K562 (cell line): Measurements from ENCODE around the gene TBC1D12. TPM values are rescaled to one million over a fixed set of nuclear protein-coding genes. Genes with fewer than 3 reads are reported as not detected.

ENCODE experiments used
- ATAC-seq: fragments of 200-7000 bp; cut with Tn5 transposase; 3 replicates; pipeline ENCODE4 v1.9.1; 2020; ENCODE audit warnings: moderate library complexity
- BruUV-seq: library from RNA; stranded (reverse); fragments of 400-500 nt; replicated peaks from 2 replicates; lab custom pipeline; 2021; lab: Mats Ljungman, UMichigan
- CTCF ChIA-PET: fragments of 300-600 bp; formaldehyde crosslinking; extraction: SDS; loops from one replicate; lab custom pipeline; 2021; ENCODE audit warnings: low intra/inter-chr PET ratio; lab: Yijun Ruan, JAX
- POLR2A ChIA-PET: fragments of 300-600, 350-650 bp; sonication (Branson Sonifier 250); formaldehyde crosslinking; extraction: SDS; loops from one replicate; lab custom pipeline; 2021; ENCODE audit warnings: antibody characterized with exemption, inconsistent platforms; lab: Yijun Ruan, JAX
- DNase-seq, 4 experiments: peaks; one replicate each; pipeline versions ENCODE4 v3.0.0 to v3.0.0-alpha.2; 2011 to 2018; ENCODE audit warnings: low spot score in 3 of 4, mixed read lengths in 3 of 4; ENCODE audit errors: extremely low read depth in 1 of 4
- FAIRE-seq: peaks from 2 replicates; lab custom pipeline; 2011; peaks lifted over from hg19 to GRCh38; lab: Jason Lieb, UNC
- H2AFZ ChIP-seq: 2 replicates; pipeline ENCODE4 v1.6.0; 2011; ENCODE audit warnings: low read depth, low read length, control low read depth, inconsistent platforms
- H3K27ac ChIP-seq: fragments of 200-600 bp; 3 replicates; pipeline ENCODE4 v1.8.0; 2011; ENCODE audit warnings: low read depth, mild to moderate bottlenecking, control low read depth, inconsistent platforms, low read length, moderate library complexity, mixed read lengths; ENCODE audit errors: extremely low read depth
- H3K27me3 ChIP-seq, 2 experiments: fragments of 300-600 bp in 1 of 2; 2 replicates in 1 of 2; 3 replicates in 1 of 2; pipeline versions ENCODE4 v1.6.0 to v1.8.0; 2011; ENCODE audit warnings: inconsistent platforms in 2 of 2, low read length in 2 of 2, mild to moderate bottlenecking in 1 of 2, mixed read lengths in 1 of 2, moderate library complexity in 1 of 2; ENCODE audit not compliant: control insufficient read depth in 2 of 2, insufficient read depth in 2 of 2
- H3K36me3 ChIP-seq: fragments of 300-600 bp; 3 replicates; pipeline ENCODE4 v1.8.0; 2011; ENCODE audit warnings: mild to moderate bottlenecking, low read length, inconsistent platforms; ENCODE audit not compliant: control insufficient read depth, insufficient read depth
- H3K4me1 ChIP-seq, 2 experiments: fragments of 200-600 bp in 1 of 2; replicated peaks in 1 of 2; 2 replicates in 1 of 2; 3 replicates in 1 of 2; pipeline versions ENCODE4 v1.5.1 to v1.8.0; 2011; ENCODE audit warnings: inconsistent platforms in 2 of 2, low read length in 2 of 2, mild to moderate bottlenecking in 1 of 2, mixed read lengths in 1 of 2, moderate library complexity in 1 of 2; ENCODE audit not compliant: control insufficient read depth in 2 of 2, insufficient read depth in 2 of 2
- H3K4me2 ChIP-seq: 2 replicates; pipeline ENCODE4 v1.6.1; 2011; ENCODE audit warnings: low read length, control low read depth, inconsistent platforms, mixed read lengths; ENCODE audit not compliant: insufficient read depth
- H3K4me3 ChIP-seq: fragments of 200-600 bp; sonication (generic), shearing (Covaris generic); 2 replicates; pipeline ENCODE4 v1.5.1; 2016; ENCODE audit warnings: control low read depth, inconsistent platforms
- H3K79me2 ChIP-seq: fragments of 200-600 bp; 3 replicates; pipeline ENCODE4 v1.8.0; 2011; ENCODE audit warnings: low read length, inconsistent platforms; ENCODE audit not compliant: control insufficient read depth, insufficient read depth
- H3K9ac ChIP-seq, 2 experiments: 2 replicates each; pipeline versions ENCODE4 v1.6.0 to v1.6.1; 2011; ENCODE audit warnings: low read depth in 2 of 2, low read length in 2 of 2, control low read depth in 1 of 2, inconsistent platforms in 1 of 2, mild to moderate bottlenecking in 1 of 2, mixed read lengths in 1 of 2; ENCODE audit not compliant: insufficient read depth in 1 of 2
- H3K9me1 ChIP-seq: one replicate; pipeline ENCODE4 v1.6.0; 2011; ENCODE audit warnings: inconsistent platforms, mild to moderate bottlenecking, low read length, moderate library complexity; ENCODE audit not compliant: control insufficient read depth, insufficient read depth
- H3K9me3 ChIP-seq: replicated peaks from 2 replicates; pipeline ENCODE4 v1.5.1; 2011; ENCODE audit warnings: low read depth, low read length, inconsistent platforms; ENCODE audit not compliant: control insufficient read depth, insufficient read depth
- H4K20me1 ChIP-seq: replicated peaks from 2 replicates; pipeline ENCODE4 v1.6.1; 2011; ENCODE audit warnings: low read length, inconsistent platforms, mixed read lengths; ENCODE audit not compliant: control insufficient read depth, insufficient read depth
- C11orf30 ChIP-seq: fragments of 450-650 bp; IDR thresholded peaks from 2 replicates; pipeline ENCODE4 v1.6.1; 2016; ENCODE audit warnings: low read depth, mild to moderate bottlenecking
- CCAR2 ChIP-seq: fragments of 200-400 bp; formaldehyde crosslinking; IDR thresholded peaks from 2 replicates; pipeline ENCODE4 v1.6.1; 2017; ENCODE audit warnings: mild to moderate bottlenecking, low read depth, low read length
- FIP1L1 ChIP-seq: fragments of 200-400 bp; formaldehyde crosslinking; IDR thresholded peaks from 2 replicates; pipeline ENCODE4 v1.6.1; 2018; ENCODE audit warnings: mild to moderate bottlenecking, low read depth, low read length; ENCODE audit not compliant: poor library complexity, severe bottlenecking
- FOXK1 ChIP-seq: sonication (generic); formaldehyde crosslinking; IDR thresholded peaks from 2 replicates; pipeline ENCODE4 v1.8.0; 2022; ENCODE audit warnings: missing genetic modification reagents, mild to moderate bottlenecking, borderline replicate concordance
- POLR2G ChIP-seq: fragments of 200-400 bp; formaldehyde crosslinking; IDR thresholded peaks from 2 replicates; pipeline ENCODE4 v1.6.1; 2017; ENCODE audit warnings: low read depth, mild to moderate bottlenecking, antibody characterized with exemption, low read length, moderate library complexity
- PTTG1 ChIP-seq: fragments of 450-650 bp; IDR thresholded peaks from 2 replicates; pipeline ENCODE4 v1.6.1; 2016; ENCODE audit warnings: low read depth, mild to moderate bottlenecking, missing genetic modification characterization, missing compliant biosample characterization
- RBM25 ChIP-seq: fragments of 200-400 bp; formaldehyde crosslinking; IDR thresholded peaks from 2 replicates; pipeline ENCODE4 v1.6.1; 2018; ENCODE audit warnings: low read length, low read depth, moderate library complexity; ENCODE audit not compliant: severe bottlenecking
- SLC30A9 ChIP-seq: fragments of 250-450 bp; sonication (Bioruptor Pico); IDR thresholded peaks from 2 replicates; pipeline ENCODE4 v1.8.0; 2022; ENCODE audit warnings: mild to moderate bottlenecking, moderate library complexity
- SNAPC5 ChIP-seq: fragments of 250-450 bp; sonication (Bioruptor Pico); IDR thresholded peaks from 2 replicates; pipeline ENCODE4 v1.8.0; 2021; ENCODE audit warnings: moderate library complexity, mild to moderate bottlenecking, inconsistent platforms
- TAF1 ChIP-seq: IDR thresholded peaks from 2 replicates; pipeline ENCODE4 v1.6.1; 2011; ENCODE audit warnings: mild to moderate bottlenecking, low read length, moderate library complexity; ENCODE audit not compliant: insufficient read depth, control insufficient read depth, severe bottlenecking; ENCODE audit errors: extremely low read depth
- TAF9B ChIP-seq: fragments of 450-650 bp; IDR thresholded peaks from 2 replicates; pipeline ENCODE4 v1.6.1; 2018; ENCODE audit warnings: mild to moderate bottlenecking; ENCODE audit not compliant: partially characterized antibody
- ZC3H4 ChIP-seq: sonication (generic); formaldehyde crosslinking; IDR thresholded peaks from 2 replicates; pipeline ENCODE4 v1.9.0; 2021; ENCODE audit warnings: missing genetic modification reagents, borderline replicate concordance
- ZFP1 ChIP-seq: fragments of 450-650 bp; formaldehyde crosslinking; IDR thresholded peaks from 2 replicates; pipeline ENCODE4 v1.4.0; 2020; ENCODE audit warnings: mild to moderate bottlenecking, mixed read lengths
- ZNF174 ChIP-seq: fragments of 250-450 bp; sonication (Bioruptor Pico); IDR thresholded peaks from 2 replicates; pipeline ENCODE4 v1.4.0; 2020; ENCODE audit warnings: mild to moderate bottlenecking
- ZNF175 ChIP-seq: fragments of 200-800 bp; sonication (Bioruptor generic); IDR thresholded peaks from 2 replicates; pipeline ENCODE4 v1.6.1; 2016; ENCODE audit warnings: low read depth, mild to moderate bottlenecking, missing genetic modification characterization, missing compliant biosample characterization
- ZNF197 ChIP-seq: fragments of 200-800 bp; sonication (Bioruptor generic); IDR thresholded peaks from 2 replicates; pipeline ENCODE4 v1.6.1; 2016; ENCODE audit warnings: low read depth, missing genetic modification characterization, missing compliant biosample characterization
- ZNF431 ChIP-seq: sonication (generic); formaldehyde crosslinking; IDR thresholded peaks from 2 replicates; pipeline ENCODE4 v1.8.0; 2022; ENCODE audit warnings: mild to moderate bottlenecking, missing genetic modification reagents
- ZNF561 ChIP-seq: fragments of 450-650 bp; formaldehyde crosslinking; conservative IDR thresholded peaks from 2 replicates; pipeline ENCODE4 v1.4.0; 2020; ENCODE audit warnings: mild to moderate bottlenecking, moderate library complexity
- WGBS: fragments of 100-300 bp; shearing (Covaris generic); methylation state at CpG from one replicate; pipeline ENCODE4 v1.1.6; 2016; ENCODE audit warnings: low coverage, mixed read lengths; ENCODE audit not compliant: insufficient coverage; ENCODE audit errors: missing lambda C conversion rate; 5-methylcytosine and 5-hydroxymethylcytosine counted together
- in situ Hi-C: fragments of 300-500 bp; cut with MboI; formaldehyde crosslinking; loops from 4 replicates; pipeline ENCODE4 v1.15.0; 2018; ENCODE audit warnings: inconsistent platforms, mixed read lengths
- intact Hi-C: fragments of 100-400 bp; cut with micrococcal nuclease; formaldehyde crosslinking; loops from 2 replicates; pipeline ENCODE4 v1.14.2; 2022
- polyA plus RNA-seq, 8 experiments: library from polyadenylated mRNA; depleted of rRNA in 4 of 8; stranded (reverse) in 5 of 8; unstranded in 3 of 8; fragments of >200 nt; fragmentation: Nextera tagmentation in 2 of 8; fragmentation: Illumina TruSeq in 1 of 8; extraction: Ambion mirVana in 2 of 8; extraction: Trizol in 1 of 8; gene quantifications; 2 replicates each; pipeline versions ENCODE4 v1.2.1 to v1.2.3, GENCODE V29; 2011 to 2014; ENCODE audit warnings: inconsistent platforms in 1 of 8, missing spikeins in 1 of 8
- total RNA-seq, 7 experiments: library from RNA; depleted of rRNA in 6 of 7; stranded (reverse); fragments of >200 nt in 6 of 7; fragmentation: Illumina TruSeq in 2 of 7; extraction: Trizol in 2 of 7; gene quantifications; 2 replicates each; pipeline versions ENCODE4 v1.2.1 to v1.2.3, GENCODE V29; 2011 to 2021; ENCODE audit warnings: low replicate concordance in 1 of 7
- TF ChIP-seq, protein P1 (sequence below): sonication (generic); formaldehyde crosslinking; IDR thresholded peaks from 2 replicates; pipeline ENCODE4 v1.5.0; 2020; ENCODE audit warnings: missing genetic modification reagents
- TF ChIP-seq, protein P2 (sequence below): fragments of 250-450 bp; sonication (Bioruptor Pico); IDR thresholded peaks from 2 replicates; pipeline ENCODE4 v1.4.0; 2020; ENCODE audit warnings: mild to moderate bottlenecking, moderate library complexity, borderline replicate concordance

Gene TBC1D12
- total and polyA plus RNA-seq, 9 of the 15 experiments (the other 6 are each of a cell fraction or from before 2014, with no cell fraction given) = 2.1 to 6.7 (median 3.9) TPM

DNA sequence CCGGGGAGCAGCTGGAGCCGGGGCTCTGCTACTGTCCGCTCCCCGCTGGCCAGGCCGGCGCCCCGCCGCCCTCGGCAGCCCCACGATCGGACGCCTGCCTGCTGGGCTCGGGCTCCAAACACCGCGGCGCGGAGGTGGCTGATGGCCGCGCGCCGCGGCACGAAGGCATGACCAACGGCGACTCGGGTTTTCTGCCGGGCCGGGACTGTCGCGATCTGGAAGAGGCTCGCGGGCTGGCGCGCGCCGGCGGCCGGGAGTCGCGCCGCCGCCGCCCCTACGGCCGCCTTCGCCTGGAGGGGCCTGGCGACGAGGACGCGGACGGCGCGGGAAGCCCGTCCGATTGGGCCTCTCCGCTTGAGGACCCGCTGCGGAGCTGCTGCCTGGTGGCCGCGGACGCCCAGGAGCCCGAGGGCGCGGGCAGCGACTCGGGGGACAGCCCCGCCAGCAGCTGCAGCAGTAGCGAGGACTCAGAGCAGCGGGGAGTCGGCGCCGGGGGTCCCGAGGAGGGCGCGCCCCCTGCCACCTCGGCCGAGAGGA, 570 bp downstream of the TBC1D12 start:
- H4K20me1 ChIP-seq = no peaks in the 10 kb centered on the region
- peak overlapping the region; percentile 76 for H3K4me3 ChIP-seq
- in situ Hi-C loops (no loop called here), intact Hi-C loops (loop anchor here (2.0 kb wide), 1 partner anchor 40 kb away; the partner anchor contains the start of gene NOC3L)
- FAIRE-seq (no peak), ATAC-seq (peak; percentile 58; the same call in 2 of the 3 replicates), DNase-seq (peak in 3 of 4 experiments; percentile 29 to 46 (median 31))
- peaks cover 7 to 16% of the 10 kb centered on the region in 2 experiments; a peak in 3 of 5 replicates for H3K4me1 ChIP-seq
- 0% methylated on average over 16 of the region's 77 CpGs for WGBS
- CTCF ChIA-PET = no interaction called here
- H3K9me1 ChIP-seq = no peaks in the 10 kb centered on the region
- H3K27ac ChIP-seq = peak overlapping the region; percentile 83
- BruUV-seq = no TSS peak
- H3K27me3 ChIP-seq = no peaks in the 10 kb centered on the region
- H3K9me3 ChIP-seq = no peaks in the 10 kb centered on the region
- H3K4me2 ChIP-seq = peak overlapping the region; percentile 84
- no peaks in the 10 kb centered on the region for H3K36me3 ChIP-seq
- H2AFZ ChIP-seq = peak overlapping the region; percentile 97
- POLR2A ChIA-PET = interaction anchor here (0.6 to 1.3 kb wide), 2 partner anchors 13 to 26 kb away, joined by 3 to 6 read pairs; no protein-coding TSS in a partner anchor
- H3K79me2 ChIP-seq = peaks cover 44% of the 10 kb centered on the region
- peak overlapping the region; percentile 67 to 95 for H3K9ac ChIP-seq
- TF ChIP-seq, protein P1, sequence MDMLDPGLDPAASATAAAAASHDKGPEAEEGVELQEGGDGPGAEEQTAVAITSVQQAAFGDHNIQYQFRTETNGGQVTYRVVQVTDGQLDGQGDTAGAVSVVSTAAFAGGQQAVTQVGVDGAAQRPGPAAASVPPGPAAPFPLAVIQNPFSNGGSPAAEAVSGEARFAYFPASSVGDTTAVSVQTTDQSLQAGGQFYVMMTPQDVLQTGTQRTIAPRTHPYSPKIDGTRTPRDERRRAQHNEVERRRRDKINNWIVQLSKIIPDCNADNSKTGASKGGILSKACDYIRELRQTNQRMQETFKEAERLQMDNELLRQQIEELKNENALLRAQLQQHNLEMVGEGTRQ = no peak
- TF ChIP-seq, protein P2, sequence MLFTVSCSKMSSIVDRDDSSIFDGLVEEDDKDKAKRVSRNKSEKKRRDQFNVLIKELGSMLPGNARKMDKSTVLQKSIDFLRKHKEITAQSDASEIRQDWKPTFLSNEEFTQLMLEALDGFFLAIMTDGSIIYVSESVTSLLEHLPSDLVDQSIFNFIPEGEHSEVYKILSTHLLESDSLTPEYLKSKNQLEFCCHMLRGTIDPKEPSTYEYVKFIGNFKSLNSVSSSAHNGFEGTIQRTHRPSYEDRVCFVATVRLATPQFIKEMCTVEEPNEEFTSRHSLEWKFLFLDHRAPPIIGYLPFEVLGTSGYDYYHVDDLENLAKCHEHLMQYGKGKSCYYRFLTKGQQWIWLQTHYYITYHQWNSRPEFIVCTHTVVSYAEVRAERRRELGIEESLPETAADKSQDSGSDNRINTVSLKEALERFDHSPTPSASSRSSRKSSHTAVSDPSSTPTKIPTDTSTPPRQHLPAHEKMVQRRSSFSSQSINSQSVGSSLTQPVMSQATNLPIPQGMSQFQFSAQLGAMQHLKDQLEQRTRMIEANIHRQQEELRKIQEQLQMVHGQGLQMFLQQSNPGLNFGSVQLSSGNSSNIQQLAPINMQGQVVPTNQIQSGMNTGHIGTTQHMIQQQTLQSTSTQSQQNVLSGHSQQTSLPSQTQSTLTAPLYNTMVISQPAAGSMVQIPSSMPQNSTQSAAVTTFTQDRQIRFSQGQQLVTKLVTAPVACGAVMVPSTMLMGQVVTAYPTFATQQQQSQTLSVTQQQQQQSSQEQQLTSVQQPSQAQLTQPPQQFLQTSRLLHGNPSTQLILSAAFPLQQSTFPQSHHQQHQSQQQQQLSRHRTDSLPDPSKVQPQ = no peak
- no peak for TF ChIP-seq ZNF431 (CRISPR knock-in tag)
- TF ChIP-seq SNAPC5 = no peak
- no peak for TF ChIP-seq PTTG1 (tag)
- peak; percentile 63 for TF ChIP-seq FIP1L1
- TF ChIP-seq ZNF197 (CRISPR knock-in tag) = no peak
- no peak for TF ChIP-seq TAF1
- TF ChIP-seq CCAR2 = no peak
- no peak for TF ChIP-seq C11orf30
- peak; percentile 3 for TF ChIP-seq RBM25
- TF ChIP-seq ZFP1 = no peak
- no peak for TF ChIP-seq SLC30A9 (CRISPR knock-in tag)
- no peak for TF ChIP-seq ZNF175 (CRISPR knock-in tag)
- TF ChIP-seq FOXK1 (CRISPR knock-in tag) = no peak
- TF ChIP-seq TAF9B = no peak
- TF ChIP-seq ZNF561 (CRISPR knock-in tag) = no peak
- TF ChIP-seq ZNF174 (CRISPR knock-in tag) = no peak
- TF ChIP-seq ZC3H4 = no peak
- TF ChIP-seq POLR2G = peak; percentile 2; the same call in 1 of the 2 replicates
